WERI-Rb-1 (cell line): ENCODE data around the gene GJB1.

Experiments used
- DNase-seq: peaks from one replicate; pipeline ENCODE4 v3.0.0-alpha.2; 2020
- H3K27ac ChIP-seq: fragments of 250-450 bp; sonication (Bioruptor Pico); 2 replicates; pipeline ENCODE4 v1.5.1; 2020; ENCODE audit warnings: mild to moderate bottlenecking, moderate library complexity
- H3K27me3 ChIP-seq: fragments of 250-450 bp; sonication (Bioruptor Pico); 2 replicates; pipeline ENCODE4 v1.5.1; 2021; ENCODE audit warnings: mild to moderate bottlenecking, low read depth, moderate library complexity; ENCODE audit not compliant: insufficient read depth, severe bottlenecking
- H3K36me3 ChIP-seq: fragments of 250-450 bp; sonication (Bioruptor Pico); 2 replicates; pipeline ENCODE4 v1.5.1; 2020; ENCODE audit warnings: mild to moderate bottlenecking, moderate library complexity
- H3K4me3 ChIP-seq: 2 replicates; pipeline ENCODE4 v1.5.1; 2011; ENCODE audit warnings: low read depth, mild to moderate bottlenecking, control low read depth, low read length
- H3K9me3 ChIP-seq: fragments of 250-450 bp; sonication (Bioruptor Pico); 2 replicates; pipeline ENCODE4 v1.5.1; 2021; ENCODE audit warnings: mild to moderate bottlenecking, moderate library complexity; ENCODE audit not compliant: severe bottlenecking
- TF ChIP-seq, protein P1 (sequence below): IDR thresholded peaks from 2 replicates; pipeline ENCODE4 v1.5.1; 2011; ENCODE audit warnings: low read depth, mild to moderate bottlenecking, control low read depth, inconsistent platforms, low read length

GJB1 gene

DNA sequence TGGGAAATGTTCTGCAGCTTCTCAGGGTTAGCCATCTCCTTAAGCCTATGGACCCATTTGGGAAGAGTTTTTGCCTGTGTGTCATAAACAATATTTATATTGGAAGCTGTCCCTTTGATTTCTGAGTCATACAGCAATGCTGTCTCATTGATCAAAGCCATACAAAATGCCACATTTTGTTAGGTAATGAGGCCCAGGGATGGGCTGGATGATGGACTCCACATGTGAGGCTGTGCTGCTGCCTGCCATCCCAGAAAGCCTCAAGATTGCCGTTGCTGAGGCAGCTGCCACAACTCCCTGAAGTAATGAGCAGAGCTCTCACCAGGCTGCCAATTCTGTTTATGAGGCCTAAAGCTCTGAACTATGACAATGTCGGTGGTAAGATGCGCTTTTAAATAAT, 12.2 kb upstream of the GJB1 start:
- no peak for DNase-seq
- no peaks in the 10 kb centered on the region for H3K36me3 ChIP-seq
- peaks cover 11% of the 10 kb centered on the region for H3K27me3 ChIP-seq
- no peak overlapping the region for H3K27ac ChIP-seq
- H3K9me3 ChIP-seq, result no peaks in the 10 kb centered on the region
- no peak overlapping the region for H3K4me3 ChIP-seq
- TF ChIP-seq, protein P1, sequence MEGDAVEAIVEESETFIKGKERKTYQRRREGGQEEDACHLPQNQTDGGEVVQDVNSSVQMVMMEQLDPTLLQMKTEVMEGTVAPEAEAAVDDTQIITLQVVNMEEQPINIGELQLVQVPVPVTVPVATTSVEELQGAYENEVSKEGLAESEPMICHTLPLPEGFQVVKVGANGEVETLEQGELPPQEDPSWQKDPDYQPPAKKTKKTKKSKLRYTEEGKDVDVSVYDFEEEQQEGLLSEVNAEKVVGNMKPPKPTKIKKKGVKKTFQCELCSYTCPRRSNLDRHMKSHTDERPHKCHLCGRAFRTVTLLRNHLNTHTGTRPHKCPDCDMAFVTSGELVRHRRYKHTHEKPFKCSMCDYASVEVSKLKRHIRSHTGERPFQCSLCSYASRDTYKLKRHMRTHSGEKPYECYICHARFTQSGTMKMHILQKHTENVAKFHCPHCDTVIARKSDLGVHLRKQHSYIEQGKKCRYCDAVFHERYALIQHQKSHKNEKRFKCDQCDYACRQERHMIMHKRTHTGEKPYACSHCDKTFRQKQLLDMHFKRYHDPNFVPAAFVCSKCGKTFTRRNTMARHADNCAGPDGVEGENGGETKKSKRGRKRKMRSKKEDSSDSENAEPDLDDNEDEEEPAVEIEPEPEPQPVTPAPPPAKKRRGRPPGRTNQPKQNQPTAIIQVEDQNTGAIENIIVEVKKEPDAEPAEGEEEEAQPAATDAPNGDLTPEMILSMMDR, result no peak

DNA sequence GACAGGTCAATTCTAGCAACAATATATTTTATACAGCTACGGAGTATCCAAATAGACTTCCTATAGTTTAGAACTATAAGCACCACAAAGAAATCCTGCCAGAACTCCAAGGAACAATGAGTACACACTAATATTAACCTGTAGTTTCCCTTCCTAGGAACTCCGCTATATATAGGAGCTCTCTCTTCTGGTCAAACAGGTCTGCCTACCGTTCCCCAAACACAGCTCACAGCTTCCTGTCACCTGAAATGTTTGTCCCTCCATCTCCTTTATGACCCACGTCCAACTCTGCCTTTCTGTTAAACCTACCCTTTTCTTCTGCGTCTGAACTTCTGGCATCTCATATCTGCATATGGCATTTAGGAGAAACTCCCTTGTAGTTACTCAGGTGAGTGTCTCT, 10.5 kb upstream of the GJB1 start:
- Histone ChIP-seq H3K27ac (no peak overlapping the region), H3K36me3 (no peaks in the 10 kb centered on the region), H3K9me3 (no peaks in the 10 kb centered on the region), H3K27me3 (peaks cover 15% of the 10 kb centered on the region), H3K4me3 (no peak overlapping the region)
- no peak for DNase-seq
- TF ChIP-seq, protein P1, result no peak

DNA sequence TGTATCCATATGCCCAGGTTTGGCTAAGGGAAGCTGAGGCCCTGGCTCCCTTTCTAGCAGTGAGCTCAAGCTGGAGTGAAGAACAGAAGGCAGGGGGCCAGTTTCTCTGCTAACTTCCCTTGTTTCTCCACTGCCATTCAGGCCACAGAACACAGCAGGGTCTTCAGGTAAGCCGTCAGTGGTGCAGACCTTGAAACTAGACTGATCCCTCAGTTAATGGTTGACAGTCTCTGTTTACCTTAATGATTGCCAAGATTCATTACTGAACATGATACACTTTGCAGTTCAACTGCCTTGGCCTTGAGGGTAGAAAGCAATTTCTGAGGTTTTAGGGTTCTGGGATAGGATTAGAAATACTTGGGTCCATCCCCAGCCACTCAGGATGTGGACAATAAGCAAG, 8.9 kb upstream of the GJB1 start:
- TF ChIP-seq, protein P1, result no peak
- peaks cover 15% of the 10 kb centered on the region for H3K27me3 ChIP-seq
- H3K4me3 ChIP-seq, result no peak overlapping the region
- no peaks in the 10 kb centered on the region for H3K36me3 ChIP-seq
- DNase-seq, result no peak
- no peak overlapping the region for H3K27ac ChIP-seq
- H3K9me3 ChIP-seq, result no peaks in the 10 kb centered on the region

DNA sequence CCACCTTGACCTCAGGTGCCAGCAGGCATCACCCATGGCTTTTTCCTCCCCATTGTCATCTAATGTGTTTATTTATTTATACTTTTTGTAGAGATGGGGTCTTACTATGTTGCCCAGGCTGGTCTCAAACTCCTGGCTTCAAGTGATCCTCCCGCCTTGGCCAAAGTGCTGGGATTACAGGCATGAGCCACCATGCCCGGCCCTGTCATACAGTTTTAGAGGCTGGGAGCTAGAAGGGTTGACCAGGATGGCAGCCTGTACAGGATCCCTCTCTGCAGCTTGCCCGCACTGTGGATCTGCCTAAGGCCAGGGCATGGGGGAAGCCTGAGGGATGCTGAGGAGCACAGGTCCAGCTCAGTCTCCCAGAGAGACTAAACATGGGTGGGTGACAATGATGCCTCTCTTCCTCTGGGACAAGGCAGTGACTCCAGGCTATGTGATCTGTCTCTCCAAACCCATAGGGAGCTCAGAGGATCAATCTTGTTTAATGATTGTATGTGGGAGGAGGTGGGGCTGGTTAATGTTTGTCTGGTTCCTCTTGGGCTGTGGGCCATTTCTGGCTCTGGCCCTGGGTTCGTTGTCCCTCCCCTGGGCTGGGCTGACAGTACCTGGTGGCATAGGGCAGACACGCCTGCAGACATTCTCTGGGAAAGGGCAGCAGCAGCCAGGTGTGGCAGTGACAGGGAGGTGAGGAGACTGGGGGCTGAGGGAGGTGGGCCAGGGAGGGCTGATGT, 8.3 kb upstream of the GJB1 start:
- no peaks in the 10 kb centered on the region for H3K9me3 ChIP-seq
- H3K27me3 ChIP-seq, result peaks cover 15% of the 10 kb centered on the region
- no peaks in the 10 kb centered on the region for H3K36me3 ChIP-seq
- H3K4me3 ChIP-seq, result no peak overlapping the region
- H3K27ac ChIP-seq, result no peak overlapping the region
- no peak for DNase-seq
- TF ChIP-seq, protein P1, result no peak

DNA sequence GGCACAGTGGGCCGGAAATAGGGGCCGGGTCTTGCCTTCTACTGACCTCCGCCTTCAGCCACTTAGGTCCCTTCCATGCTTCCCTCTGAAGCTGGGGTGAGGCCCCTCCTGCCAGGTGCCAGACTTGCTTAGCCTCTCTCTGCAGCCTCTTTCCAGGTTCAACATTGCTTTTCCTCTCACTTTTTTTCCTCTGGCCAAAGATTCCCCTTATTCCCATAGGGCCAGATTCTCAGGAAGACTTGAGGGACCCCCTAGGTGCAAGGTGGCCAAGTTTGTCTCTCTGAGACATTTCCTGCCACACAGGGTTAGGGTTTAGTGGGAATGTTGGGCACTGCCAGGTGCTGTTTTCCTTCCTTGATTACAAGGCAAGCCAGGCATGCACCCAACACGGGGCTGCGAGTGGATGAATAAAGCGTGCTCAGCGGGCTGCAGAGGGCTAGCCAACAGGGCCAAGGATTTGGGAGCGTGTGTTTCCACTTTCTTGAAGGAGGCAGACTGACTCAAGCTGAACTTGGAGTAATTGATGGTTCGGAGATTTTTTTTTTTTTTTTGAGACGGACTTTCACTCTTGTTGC, 7.6 kb upstream of the GJB1 start:
- H3K4me3 ChIP-seq, result no peak overlapping the region
- no peaks in the 10 kb centered on the region for H3K9me3 ChIP-seq
- H3K27me3 ChIP-seq, result peaks cover 15% of the 10 kb centered on the region
- H3K27ac ChIP-seq, result no peak overlapping the region
- no peak for DNase-seq
- H3K36me3 ChIP-seq, result no peaks in the 10 kb centered on the region
- TF ChIP-seq, protein P1, result no peak
